H1 (cell line): Measurements from ENCODE around the gene HOXD12.

Experiments
- CTCF ChIP-seq, 3 experiments: IDR thresholded peaks; 1 replicate in 2 of 3; 2 replicates in 1 of 3; pipeline versions ENCODE4 v1.5.1 to v1.6.1; 2011; ENCODE audit warnings: low read length in 3 of 3, mild to moderate bottlenecking in 3 of 3, inconsistent platforms in 2 of 3, low read depth in 1 of 3, moderate library complexity in 1 of 3; ENCODE audit not compliant: insufficient read depth in 1 of 3; ENCODE audit errors: control extremely low read depth in 1 of 3
- EGR1 ChIP-seq: IDR thresholded peaks from 2 replicates; pipeline ENCODE4 v1.6.1; 2011; ENCODE audit warnings: low read depth, low read length, borderline replicate concordance
- EP300 ChIP-seq, 2 experiments: IDR thresholded peaks; 1 replicate in 1 of 2; 2 replicates in 1 of 2; pipeline ENCODE4 v1.6.1; 2011 to 2012; ENCODE audit warnings: low read depth in 2 of 2, low read length in 2 of 2, mild to moderate bottlenecking in 2 of 2, borderline replicate concordance in 1 of 2, inconsistent platforms in 1 of 2, moderate library complexity in 1 of 2
- EZH2 ChIP-seq: fragments of 200-600 bp; sonication (generic); IDR thresholded peaks from 2 replicates; pipeline ENCODE4 v1.7.1; 2012; ENCODE audit warnings: low read depth, mild to moderate bottlenecking, moderate library complexity, low read length, inconsistent platforms; ENCODE audit not compliant: severe bottlenecking
- GABPA ChIP-seq: IDR thresholded peaks from 2 replicates; pipeline ENCODE4 v1.6.1; 2011; ENCODE audit warnings: mild to moderate bottlenecking, low read length, moderate library complexity, borderline replicate concordance; ENCODE audit not compliant: insufficient read depth
- JUND ChIP-seq: IDR thresholded peaks from 2 replicates; pipeline ENCODE4 v1.6.1; 2011; ENCODE audit warnings: mild to moderate bottlenecking, improper control_type of control experiment, low read length
- KDM1A ChIP-seq: fragments of 200-600, 300-600 bp; sonication (generic); IDR thresholded peaks from 2 replicates; pipeline ENCODE4 v1.7.1; 2016; ENCODE audit warnings: mild to moderate bottlenecking, low read length, borderline replicate concordance
- SIN3A ChIP-seq, 2 experiments: IDR thresholded peaks in 1 of 2; conservative IDR thresholded peaks in 1 of 2; 2 replicates each; pipeline ENCODE4 v1.6.1; 2011 to 2012; ENCODE audit warnings: low read length in 2 of 2, improper control_type of control experiment in 1 of 2, low read depth in 1 of 2, mild to moderate bottlenecking in 1 of 2
- SRF ChIP-seq: IDR thresholded peaks from 2 replicates; pipeline ENCODE4 v1.6.1; 2011; ENCODE audit warnings: mild to moderate bottlenecking, low read depth, low read length, moderate library complexity
- TAF1 ChIP-seq: IDR thresholded peaks from 2 replicates; pipeline ENCODE4 v1.6.1; 2011; ENCODE audit warnings: mild to moderate bottlenecking, low read depth, low read length
- TF ChIP-seq, protein P1 (sequence below): IDR thresholded peaks from 2 replicates; pipeline ENCODE4 v1.6.1; 2012; ENCODE audit warnings: low read length, inconsistent platforms
- TF ChIP-seq, protein P2 (sequence below): IDR thresholded peaks from 2 replicates; pipeline ENCODE4 v1.6.1; 2012; ENCODE audit warnings: inconsistent platforms

DNA sequence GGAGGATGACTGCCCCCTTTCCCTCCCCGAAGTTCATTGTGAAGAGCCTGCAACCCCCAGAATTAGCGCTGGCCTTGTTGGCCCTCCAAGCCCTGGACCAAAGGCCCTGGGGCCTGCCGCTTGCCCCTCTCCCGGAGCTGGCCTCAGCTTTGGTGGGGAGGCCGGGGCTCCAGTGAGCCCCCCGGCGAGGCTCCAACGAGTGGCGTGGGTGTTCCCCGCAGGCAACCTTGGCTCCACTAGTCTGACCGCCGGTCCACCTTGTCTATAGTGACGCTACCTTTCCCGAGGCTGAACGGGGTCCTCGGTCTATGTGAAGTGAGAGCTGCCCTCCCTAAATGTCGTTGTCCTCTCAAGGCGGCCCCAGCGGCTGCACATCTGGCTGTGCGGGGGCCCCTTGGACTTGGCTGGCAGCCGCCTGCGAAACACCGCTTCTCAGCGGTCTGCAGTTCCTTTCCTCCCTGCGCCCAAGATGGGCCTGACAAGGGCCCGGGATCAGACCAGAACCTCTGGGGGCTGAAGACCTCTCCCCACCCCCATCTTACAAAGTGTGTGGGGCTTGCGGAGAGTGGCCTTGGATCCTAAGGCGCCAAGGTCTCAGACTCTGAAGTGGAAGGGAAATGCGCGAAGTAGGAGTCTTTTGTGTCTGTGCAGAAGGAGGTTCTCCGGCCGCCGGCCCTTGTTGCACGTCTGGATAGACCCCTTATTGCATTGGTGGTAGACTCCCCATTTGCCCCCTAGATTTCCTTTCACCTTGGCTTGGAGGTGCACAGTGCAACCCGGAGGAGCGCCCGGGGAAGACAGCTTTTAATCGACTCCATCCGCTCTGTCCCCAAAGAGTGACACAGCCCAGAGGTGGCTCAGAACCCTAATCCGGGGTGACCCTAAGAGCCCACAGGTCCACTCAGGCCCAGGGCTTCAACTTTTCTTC lies 13.0 kb downstream of the HOXD12 start:
- TF ChIP-seq KDM1A: no peak
- no peak for TF ChIP-seq CTCF (IDR thresholded peaks at IDR 0.05; ENCODE audit: control extremely low read depth in 1 of 3, insufficient read depth in 1 of 3, low read depth in 1 of 3, low read length in 3 of 3)
- no peak for TF ChIP-seq TAF1
- no peak for TF ChIP-seq JUND
- TF ChIP-seq, protein P1, sequence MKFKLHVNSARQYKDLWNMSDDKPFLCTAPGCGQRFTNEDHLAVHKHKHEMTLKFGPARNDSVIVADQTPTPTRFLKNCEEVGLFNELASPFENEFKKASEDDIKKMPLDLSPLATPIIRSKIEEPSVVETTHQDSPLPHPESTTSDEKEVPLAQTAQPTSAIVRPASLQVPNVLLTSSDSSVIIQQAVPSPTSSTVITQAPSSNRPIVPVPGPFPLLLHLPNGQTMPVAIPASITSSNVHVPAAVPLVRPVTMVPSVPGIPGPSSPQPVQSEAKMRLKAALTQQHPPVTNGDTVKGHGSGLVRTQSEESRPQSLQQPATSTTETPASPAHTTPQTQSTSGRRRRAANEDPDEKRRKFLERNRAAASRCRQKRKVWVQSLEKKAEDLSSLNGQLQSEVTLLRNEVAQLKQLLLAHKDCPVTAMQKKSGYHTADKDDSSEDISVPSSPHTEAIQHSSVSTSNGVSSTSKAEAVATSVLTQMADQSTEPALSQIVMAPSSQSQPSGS: no peak
- TF ChIP-seq SIN3A (conservative IDR thresholded peaks at IDR 0.05 in 1 of 2, IDR thresholded peaks at IDR 0.05 in 1 of 2; ENCODE audit: low read depth in 1 of 2, low read length in 2 of 2): no peak
- no peak for TF ChIP-seq EGR1
- TF ChIP-seq, protein P2, sequence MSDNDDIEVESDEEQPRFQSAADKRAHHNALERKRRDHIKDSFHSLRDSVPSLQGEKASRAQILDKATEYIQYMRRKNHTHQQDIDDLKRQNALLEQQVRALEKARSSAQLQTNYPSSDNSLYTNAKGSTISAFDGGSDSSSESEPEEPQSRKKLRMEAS: no peak
- TF ChIP-seq SRF: no peak
- TF ChIP-seq GABPA: no peak
- peak; percentile 98 for TF ChIP-seq EZH2
- TF ChIP-seq EP300 (IDR thresholded peaks at IDR 0.05; ENCODE audit: borderline replicate concordance in 1 of 2, low read depth in 2 of 2, low read length in 2 of 2): no peak
